Mucosa of stomach (tissue), 1 donor: Measurements from ENCODE around the gene CBLN3.

Experiments
- H3K27me3 ChIP-seq: one replicate; pipeline ENCODE4 v1.7.0; 2013; ENCODE audit warnings: mild to moderate bottlenecking, low read length; ENCODE audit not compliant: control insufficient read depth, insufficient read depth
- H3K36me3 ChIP-seq: one replicate; pipeline ENCODE4 v1.7.0; 2013; ENCODE audit warnings: low read length; ENCODE audit not compliant: control insufficient read depth, insufficient read depth
- H3K4me1 ChIP-seq: one replicate; pipeline ENCODE4 v1.7.0; 2013; ENCODE audit warnings: mild to moderate bottlenecking, low read length; ENCODE audit not compliant: control insufficient read depth, insufficient read depth
- H3K4me3 ChIP-seq: one replicate; pipeline ENCODE4 v1.7.0; 2013; ENCODE audit warnings: low read length
- H3K9ac ChIP-seq: one replicate; pipeline ENCODE4 v1.7.0; 2013; ENCODE audit warnings: mild to moderate bottlenecking, low read length, moderate library complexity
- H3K9me3 ChIP-seq: one replicate; pipeline ENCODE4 v1.7.0; 2013; ENCODE audit warnings: mild to moderate bottlenecking, low read length, moderate library complexity; ENCODE audit not compliant: control insufficient read depth
- donor health status: Pancreatic carcinoma.

Gene CBLN3

DNA sequence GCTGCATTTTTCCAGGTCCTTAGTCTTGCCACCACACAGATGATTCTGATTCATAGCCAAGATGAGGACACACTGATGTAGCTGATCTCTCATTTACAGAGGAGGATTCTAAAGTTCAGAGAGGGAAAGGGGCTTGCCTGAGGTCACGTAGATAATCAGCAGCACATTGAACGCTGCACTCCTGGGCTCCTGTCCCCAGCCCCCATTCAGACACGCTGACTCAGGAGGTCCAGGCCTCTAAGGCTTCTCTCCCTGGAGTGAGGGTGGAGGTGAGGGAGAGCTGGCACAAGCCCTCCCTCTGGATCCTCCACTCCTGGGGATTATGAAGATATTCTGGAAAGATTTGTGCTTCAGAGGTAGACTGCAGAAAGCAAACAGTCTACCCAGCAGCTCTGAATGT is 51.1 kb downstream of the CBLN3 start:
- Histone ChIP-seq H3K27me3 (no peaks in the 10 kb centered on the region), H3K36me3 (no peaks in the 10 kb centered on the region), H3K4me3 (no peak overlapping the region), H3K4me1 (no peaks in the 10 kb centered on the region), H3K9me3 (no peaks in the 10 kb centered on the region), H3K9ac (no peak overlapping the region)

DNA sequence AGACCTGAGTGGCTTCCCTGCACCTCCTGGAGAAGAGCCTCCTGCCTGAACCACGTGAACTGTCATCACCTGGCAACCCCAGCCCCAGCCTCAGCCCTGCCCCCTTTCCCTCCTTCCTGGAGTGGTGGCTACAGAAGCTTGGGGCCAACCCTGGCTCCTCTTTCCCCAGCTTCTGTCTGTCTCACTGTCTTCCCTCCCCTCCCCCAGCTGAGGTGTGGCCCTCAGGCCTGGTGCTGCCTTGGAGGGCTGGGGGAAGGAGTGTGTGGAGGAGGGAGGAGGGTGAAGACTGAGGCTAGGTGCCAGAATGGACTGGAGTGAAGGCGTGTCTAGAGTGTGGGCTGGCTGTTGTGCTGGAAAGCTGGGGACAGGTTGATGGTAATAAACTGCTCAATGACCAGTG is 51.8 kb downstream of the CBLN3 start:
- no peaks in the 10 kb centered on the region for H3K4me1 ChIP-seq
- no peak overlapping the region for H3K9ac ChIP-seq
- H3K36me3 ChIP-seq = no peaks in the 10 kb centered on the region
- no peak overlapping the region for H3K4me3 ChIP-seq
- no peaks in the 10 kb centered on the region for H3K27me3 ChIP-seq
- H3K9me3 ChIP-seq = no peaks in the 10 kb centered on the region

DNA sequence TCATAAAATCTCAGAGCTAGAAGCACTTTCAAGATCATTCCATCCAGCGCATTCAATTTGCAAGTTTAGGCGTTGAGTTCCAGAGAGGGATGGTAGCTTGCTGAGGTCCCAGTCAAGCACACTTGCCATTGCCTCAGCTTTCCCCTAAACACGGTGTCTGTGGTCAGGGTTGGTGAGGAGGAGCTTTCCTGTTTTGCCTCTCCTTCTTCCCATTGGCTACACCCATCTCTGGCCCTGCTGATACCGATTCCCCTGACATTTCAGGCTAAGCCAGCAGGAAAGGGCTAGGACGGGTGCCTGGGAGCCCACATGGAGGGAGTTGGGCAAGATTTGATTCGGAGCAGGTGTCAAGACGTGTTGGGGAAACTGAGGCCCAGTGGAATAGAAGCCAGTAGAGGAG is 52.3 kb downstream of the CBLN3 start:
- H3K9ac ChIP-seq = no peak overlapping the region
- no peaks in the 10 kb centered on the region for H3K27me3 ChIP-seq
- H3K36me3 ChIP-seq = no peaks in the 10 kb centered on the region
- no peak overlapping the region for H3K4me3 ChIP-seq
- H3K4me1 ChIP-seq = no peaks in the 10 kb centered on the region
- H3K9me3 ChIP-seq = no peaks in the 10 kb centered on the region
